ENCODE results near the gene FXYD1. TPM values are rescaled to one million over a fixed set of nuclear protein-coding genes. Genes with fewer than 3 reads are reported as not detected.

FXYD1 gene
- polyA plus RNA-seq, 2 of the 4 experiments (the other 2 are of a cell fraction): not detected

DNA sequence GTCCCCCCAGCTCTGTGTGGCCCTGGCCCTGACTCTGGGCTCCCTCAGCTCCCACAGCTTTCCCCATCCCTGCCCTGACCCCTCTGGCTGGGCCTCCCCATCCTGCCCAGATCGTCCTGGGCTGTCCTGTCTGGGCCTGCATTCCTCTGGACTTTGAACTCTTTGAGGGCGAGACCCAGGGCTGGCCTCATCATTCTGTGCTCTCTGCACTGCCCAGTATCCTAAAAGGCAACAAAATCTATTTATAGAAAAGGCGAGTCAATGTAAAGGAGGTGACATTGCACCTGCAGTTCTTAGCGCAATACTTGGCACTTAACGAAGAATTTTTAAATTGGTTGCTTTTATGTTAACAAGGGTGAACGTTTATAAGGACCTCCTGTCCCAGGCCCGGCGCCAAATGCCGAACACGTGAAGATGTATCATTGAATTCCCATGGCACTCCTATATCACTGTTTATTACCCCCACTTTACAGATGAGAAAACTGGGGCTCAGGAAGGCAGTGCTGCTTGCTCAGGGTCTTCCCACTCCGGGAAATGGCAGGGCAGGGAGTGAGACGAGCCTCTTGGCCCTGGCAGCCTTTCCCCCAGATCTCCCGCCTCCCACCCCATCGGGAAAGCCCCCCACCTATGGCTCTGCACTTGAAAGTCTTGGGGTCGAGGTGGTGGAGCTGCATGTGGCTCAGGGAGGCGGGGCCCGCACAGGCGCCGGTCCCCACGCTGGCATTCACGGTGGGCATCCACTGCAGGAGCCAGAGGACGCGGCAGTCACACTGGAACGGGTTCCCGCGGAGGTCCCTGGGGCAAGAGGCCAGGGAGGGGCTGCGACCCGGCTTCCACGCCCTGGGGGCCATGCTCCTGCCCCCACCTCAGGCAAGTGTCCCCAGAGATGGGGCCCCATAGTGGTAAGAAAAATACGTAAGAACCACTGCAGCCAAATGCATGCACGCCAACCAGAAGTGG is 7.6 kb upstream of the FXYD1 start:
- TF ChIP-seq MYC (IDR thresholded peaks at IDR 0.05; ENCODE audit: borderline replicate concordance, low read length): no peak
- TF ChIP-seq TFCP2L1 (CRISPR knock-in tag; IDR thresholded peaks at IDR 0.05): no peak
- TF ChIP-seq, protein P1, sequence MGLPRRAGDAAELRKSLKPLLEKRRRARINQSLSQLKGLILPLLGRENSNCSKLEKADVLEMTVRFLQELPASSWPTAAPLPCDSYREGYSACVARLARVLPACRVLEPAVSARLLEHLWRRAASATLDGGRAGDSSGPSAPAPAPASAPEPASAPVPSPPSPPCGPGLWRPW (IDR thresholded peaks at IDR 0.05): no peak
- TF ChIP-seq FOSL2 (IDR thresholded peaks at IDR 0.05): no peak
- no peak for TF ChIP-seq FOSL2 (CRISPR knock-in tag; IDR thresholded peaks at IDR 0.05)
- TF ChIP-seq CHD2 (IDR thresholded peaks at IDR 0.05; ENCODE audit: low read length, partially characterized antibody): no peak
- TF ChIP-seq, protein P2, sequence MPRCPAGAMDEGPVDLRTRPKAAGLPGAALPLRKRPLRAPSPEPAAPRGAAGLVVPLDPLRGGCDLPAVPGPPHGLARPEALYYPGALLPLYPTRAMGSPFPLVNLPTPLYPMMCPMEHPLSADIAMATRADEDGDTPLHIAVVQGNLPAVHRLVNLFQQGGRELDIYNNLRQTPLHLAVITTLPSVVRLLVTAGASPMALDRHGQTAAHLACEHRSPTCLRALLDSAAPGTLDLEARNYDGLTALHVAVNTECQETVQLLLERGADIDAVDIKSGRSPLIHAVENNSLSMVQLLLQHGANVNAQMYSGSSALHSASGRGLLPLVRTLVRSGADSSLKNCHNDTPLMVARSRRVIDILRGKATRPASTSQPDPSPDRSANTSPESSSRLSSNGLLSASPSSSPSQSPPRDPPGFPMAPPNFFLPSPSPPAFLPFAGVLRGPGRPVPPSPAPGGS (IDR thresholded peaks at IDR 0.05): no peak
- no peak for TF ChIP-seq POLR2A (IDR thresholded peaks at IDR 0.05; ENCODE audit: low read length)
- no peak for TF ChIP-seq SMC3 (IDR thresholded peaks at IDR 0.05)
- TF ChIP-seq, protein P3, sequence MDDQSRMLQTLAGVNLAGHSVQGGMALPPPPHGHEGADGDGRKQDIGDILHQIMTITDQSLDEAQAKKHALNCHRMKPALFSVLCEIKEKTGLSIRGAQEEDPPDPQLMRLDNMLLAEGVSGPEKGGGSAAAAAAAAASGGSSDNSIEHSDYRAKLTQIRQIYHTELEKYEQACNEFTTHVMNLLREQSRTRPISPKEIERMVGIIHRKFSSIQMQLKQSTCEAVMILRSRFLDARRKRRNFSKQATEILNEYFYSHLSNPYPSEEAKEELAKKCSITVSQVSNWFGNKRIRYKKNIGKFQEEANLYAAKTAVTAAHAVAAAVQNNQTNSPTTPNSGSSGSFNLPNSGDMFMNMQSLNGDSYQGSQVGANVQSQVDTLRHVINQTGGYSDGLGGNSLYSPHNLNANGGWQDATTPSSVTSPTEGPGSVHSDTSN (IDR thresholded peaks at IDR 0.05): no peak
- TF ChIP-seq HOXB5 (CRISPR knock-in tag; IDR thresholded peaks at IDR 0.05): no peak
- ATAC-seq: no peak
- Histone ChIP-seq H3K4me1 (peaks cover 3% of the 10 kb centered on the region; the same call in 1 of the 3 replicates), H3K9me3 (no peaks in the 10 kb centered on the region), H3K27ac (peak overlapping the region in 1 of 2 experiments; percentile 1; a peak in 1 of 6 replicates), H3K4me2 (no peak overlapping the region), H3K4me3 (no peak overlapping the region)
- no peak for DNase-seq (ENCODE audit: low read depth in 1 of 2, low spot score in 1 of 2)
- 70% methylated on average over 31 of the region's 31 CpGs for WGBS (ENCODE audit: missing lambda C conversion rate)
- CTCF ChIA-PET: interaction anchor here (0.9 to 1.8 kb wide), 5 partner anchors 11 to 80 kb away, joined by 3 to 6 read pairs (median 4); no protein-coding TSS in a partner anchor
- POLR2A ChIA-PET: no interaction called here
- no peak for FAIRE-seq

DNA sequence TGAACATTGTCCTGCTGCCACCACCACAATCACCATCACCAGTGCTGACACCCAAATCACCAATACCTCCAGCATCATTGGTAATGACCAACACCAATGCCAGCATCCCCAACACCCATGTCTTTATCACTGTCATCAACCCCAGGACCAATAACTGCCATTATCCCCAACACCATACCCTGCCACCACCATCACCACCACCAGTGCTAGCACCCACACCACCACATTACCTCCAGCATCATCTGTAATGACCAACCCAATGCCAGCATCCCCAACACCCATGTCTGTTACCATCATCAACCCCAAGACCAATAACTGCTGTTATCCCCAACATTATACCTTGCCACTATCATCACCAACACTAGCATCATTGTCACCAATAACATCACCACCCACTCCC is 6.4 kb upstream of the FXYD1 start:
- FAIRE-seq: no peak
- H3K9me3 ChIP-seq: no peaks in the 10 kb centered on the region
- peaks cover 8% of the 10 kb centered on the region; the same call in 2 of the 3 replicates for H3K4me1 ChIP-seq
- H3K4me2 ChIP-seq: no peak overlapping the region
- TF ChIP-seq ZSCAN20 (CRISPR knock-in tag; IDR thresholded peaks at IDR 0.05): no peak
- TF ChIP-seq NFE2L2 (conservative IDR thresholded peaks at IDR 0.05; ENCODE audit: low read length): no peak
- CTCF ChIA-PET: interaction anchor here (0.6 to 1.0 kb wide), 2 partner anchors 10 to 18 kb away, joined by 3 to 6 read pairs; no protein-coding TSS in a partner anchor
- H3K27ac ChIP-seq: no peak overlapping the region
- ATAC-seq: no peak
- no peak for DNase-seq (ENCODE audit: low read depth in 1 of 2, low spot score in 1 of 2)
- H3K4me3 ChIP-seq: no peak overlapping the region
- POLR2A ChIA-PET: no interaction called here

DNA sequence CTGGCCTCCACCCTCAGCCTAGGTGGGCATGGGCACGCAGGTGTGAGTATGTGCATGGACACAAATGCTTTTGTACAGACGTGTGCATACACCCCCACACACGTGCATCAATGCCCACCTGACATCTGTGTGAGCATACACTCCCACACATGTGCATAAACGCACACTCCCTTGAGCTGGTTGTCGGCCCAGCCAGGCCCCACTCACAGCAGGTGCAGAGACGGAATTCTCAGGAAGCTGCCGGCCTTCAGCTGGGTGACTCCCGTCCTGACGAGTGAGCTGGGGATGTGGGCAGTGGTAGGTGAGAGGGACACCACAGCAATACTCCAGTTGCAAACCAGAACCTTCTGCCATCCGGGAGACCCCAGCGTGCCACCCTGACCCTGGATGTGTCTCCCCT is 4.8 kb upstream of the FXYD1 start:
- Histone ChIP-seq H3K4me2 (no peak overlapping the region), H3K4me1 (peaks cover 8% of the 10 kb centered on the region; the same call in 2 of the 3 replicates), H3K9me3 (no peaks in the 10 kb centered on the region), H3K27ac (no peak overlapping the region), H3K4me3 (no peak overlapping the region)
- ChIA-PET POLR2A (no interaction called here), CTCF (interaction anchor here (0.5 to 11.0 kb wide), 12 partner anchors 9 to 161 kb away, joined by 3 to 148 read pairs (median 50); partner anchors contain the start of genes FXYD3 and FXYD5)
- FAIRE-seq: no peak
- DNase-seq (ENCODE audit: low read depth in 1 of 2, low spot score in 1 of 2): no peak
- no peak for TF ChIP-seq EHMT2 (IDR thresholded peaks at IDR 0.05; ENCODE audit: low read depth)
- TF ChIP-seq SMC3 (IDR thresholded peaks at IDR 0.05): no peak
- TF ChIP-seq GATA3 (IDR thresholded peaks at IDR 0.05; ENCODE audit: borderline replicate concordance): no peak
- no peak for TF ChIP-seq MAFK (IDR thresholded peaks at IDR 0.05; ENCODE audit: partially characterized antibody)
- TF ChIP-seq HEYL (CRISPR knock-in tag; IDR thresholded peaks at IDR 0.05): no peak
- TF ChIP-seq CHD2 (IDR thresholded peaks at IDR 0.05; ENCODE audit: low read length, partially characterized antibody): no peak
- no peak for TF ChIP-seq CEBPB (IDR thresholded peaks at IDR 0.05)
- TF ChIP-seq RCOR1 (IDR thresholded peaks at IDR 0.05; ENCODE audit: low read depth, low read length): no peak
- TF ChIP-seq RFX5 (IDR thresholded peaks at IDR 0.05): no peak
- TF ChIP-seq, protein P2 (IDR thresholded peaks at IDR 0.05): no peak
- TF ChIP-seq, protein P4, sequence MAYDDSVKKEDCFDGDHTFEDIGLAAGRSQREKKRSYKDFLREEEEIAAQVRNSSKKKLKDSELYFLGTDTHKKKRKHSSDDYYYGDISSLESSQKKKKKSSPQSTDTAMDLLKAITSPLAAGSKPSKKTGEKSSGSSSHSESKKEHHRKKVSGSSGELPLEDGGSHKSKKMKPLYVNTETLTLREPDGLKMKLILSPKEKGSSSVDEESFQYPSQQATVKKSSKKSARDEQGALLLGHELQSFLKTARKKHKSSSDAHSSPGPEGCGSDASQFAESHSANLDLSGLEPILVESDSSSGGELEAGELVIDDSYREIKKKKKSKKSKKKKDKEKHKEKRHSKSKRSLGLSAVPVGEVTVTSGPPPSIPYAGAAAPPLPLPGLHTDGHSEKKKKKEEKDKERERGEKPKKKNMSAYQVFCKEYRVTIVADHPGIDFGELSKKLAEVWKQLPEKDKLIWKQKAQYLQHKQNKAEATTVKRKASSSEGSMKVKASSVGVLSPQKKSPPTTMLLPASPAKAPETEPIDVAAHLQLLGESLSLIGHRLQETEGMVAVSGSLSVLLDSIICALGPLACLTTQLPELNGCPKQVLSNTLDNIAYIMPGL (CRISPR knock-in tag; IDR thresholded peaks at IDR 0.05; ENCODE audit: borderline replicate concordance): no peak
- TF ChIP-seq HOXB13 (CRISPR knock-in tag; IDR thresholded peaks at IDR 0.05; ENCODE audit: low read depth): no peak
- no peak for TF ChIP-seq NPAS2 (CRISPR knock-in tag; IDR thresholded peaks at IDR 0.05; ENCODE audit: borderline replicate concordance)
- TF ChIP-seq HOXA7 (CRISPR knock-in tag; IDR thresholded peaks at IDR 0.05): no peak
- ATAC-seq: no peak
- 30% methylated on average over 11 of the region's 11 CpGs for WGBS (ENCODE audit: missing lambda C conversion rate)

Data from A549 (cell line).